Neural cell (in vitro differentiated cells): ENCODE data around the gene OR51V1. TPM values are rescaled to one million over a fixed set of nuclear protein-coding genes. Genes with fewer than 3 reads are reported as not detected.
"Not testable (repeated sequence)": the region's sequence is repeated elsewhere in the genome, so short reads cannot be mapped to it uniquely, and the experiment has no call there.

Experiments
- H2AFZ ChIP-seq: fragments of 200-600, 300-800 bp; sonication (generic), shearing (Covaris generic); 2 replicates; pipeline ENCODE4 v1.6.0; 2014; ENCODE audit warnings: low read depth, mild to moderate bottlenecking, antibody characterized with exemption, low read length, moderate library complexity
- H3F3A ChIP-seq: fragments of 200-600 bp; shearing (Covaris generic); 2 replicates; pipeline ENCODE4 v1.6.1; 2016; ENCODE audit warnings: mild to moderate bottlenecking, moderate library complexity, mixed read lengths, antibody characterized with exemption, low read length; ENCODE audit not compliant: insufficient read depth, poor library complexity, severe bottlenecking
- H3K27ac ChIP-seq: fragments of 200-600, 300-800 bp; sonication (generic), shearing (Covaris generic); 2 replicates; pipeline ENCODE4 v1.5.1; 2014; ENCODE audit warnings: mild to moderate bottlenecking, low read length, moderate library complexity
- H3K27me3 ChIP-seq: fragments of 300-800, 200-600 bp; sonication (generic), shearing (Covaris generic); 2 replicates; pipeline ENCODE4 v1.6.0; 2014; ENCODE audit warnings: mild to moderate bottlenecking, low read depth, low read length, moderate library complexity; ENCODE audit not compliant: insufficient read depth
- H3K36me3 ChIP-seq: fragments of 300-800, 200-600 bp; sonication (generic), shearing (Covaris generic); 2 replicates; pipeline ENCODE4 v1.5.1; 2014; ENCODE audit warnings: mild to moderate bottlenecking, antibody characterized with exemption, low read length, moderate library complexity; ENCODE audit not compliant: insufficient read depth
- H3K4me2 ChIP-seq: fragments of 300-800, 200-600 bp; sonication (generic), shearing (Covaris generic); 2 replicates; pipeline ENCODE4 v1.6.0; 2014; ENCODE audit warnings: mild to moderate bottlenecking, low read length
- H3K4me3 ChIP-seq: fragments of 300-800, 200-600 bp; sonication (generic), shearing (Covaris generic); 2 replicates; pipeline ENCODE4 v1.5.1; 2014; ENCODE audit warnings: mild to moderate bottlenecking, low read length, moderate library complexity
- H3K79me2 ChIP-seq: fragments of 200-600 bp; shearing (Covaris generic); replicated peaks from 2 replicates; pipeline ENCODE4 v1.6.0; 2014; ENCODE audit warnings: mild to moderate bottlenecking, low read length, moderate library complexity; ENCODE audit not compliant: insufficient read depth
- H3K9ac ChIP-seq: fragments of 300-800, 200-600 bp; sonication (generic), shearing (Covaris generic); 2 replicates; pipeline ENCODE4 v1.6.1; 2016; ENCODE audit warnings: mild to moderate bottlenecking, low read length, mixed read lengths
- H3K9me2 ChIP-seq: fragments of 200-600 bp; shearing (Covaris generic); 2 replicates; pipeline ENCODE4 v1.6.1; 2016; ENCODE audit warnings: mild to moderate bottlenecking, low read length, mixed read lengths; ENCODE audit not compliant: insufficient read depth
- H3K9me3 ChIP-seq: fragments of 200-600, 300-800 bp; sonication (generic), shearing (Covaris generic); 2 replicates; pipeline ENCODE4 v1.6.1; 2016; ENCODE audit warnings: mild to moderate bottlenecking, mixed run types, low read length, moderate library complexity, mixed read lengths
- H4K20me1 ChIP-seq: fragments of 200-600 bp; shearing (Covaris generic); 2 replicates; pipeline ENCODE4 v1.6.1; 2016; ENCODE audit warnings: mild to moderate bottlenecking, mixed run types; ENCODE audit not compliant: insufficient read depth
- CTCF ChIP-seq: fragments of 450-650 bp; IDR thresholded peaks from 2 replicates; pipeline ENCODE4 v1.5.1; 2014; ENCODE audit warnings: antibody characterized with exemption, mild to moderate bottlenecking, moderate library complexity; ENCODE audit not compliant: poor library complexity, severe bottlenecking
- EP300 ChIP-seq: fragments of 450-650 bp; conservative IDR thresholded peaks from 2 replicates; pipeline ENCODE4 v1.6.1; 2014; ENCODE audit warnings: antibody characterized with exemption, mild to moderate bottlenecking, moderate library complexity; ENCODE audit not compliant: poor library complexity, severe bottlenecking
- EZH2 ChIP-seq: fragments of 200-600, 300-800 bp; shearing (Covaris generic), sonication (generic); IDR thresholded peaks from 2 replicates; pipeline ENCODE4 v1.6.1; 2014; ENCODE audit warnings: antibody characterized with exemption, low read length, borderline replicate concordance, mild to moderate bottlenecking; ENCODE audit not compliant: insufficient read depth, poor library complexity, severe bottlenecking
- MXI1 ChIP-seq: fragments of 450-650 bp; conservative IDR thresholded peaks from 2 replicates; pipeline ENCODE4 v1.6.1; 2014; ENCODE audit warnings: antibody characterized with exemption, mild to moderate bottlenecking; ENCODE audit not compliant: poor library complexity, severe bottlenecking
- POLR2AphosphoS5 ChIP-seq: IDR thresholded peaks from 2 replicates; pipeline ENCODE4 v1.6.1; 2012
- RAD21 ChIP-seq: fragments of 450-650 bp; conservative IDR thresholded peaks from 2 replicates; pipeline ENCODE4 v1.6.1; 2014; ENCODE audit warnings: antibody characterized with exemption, mild to moderate bottlenecking, moderate library complexity
- REST ChIP-seq: IDR thresholded peaks from 2 replicates; pipeline ENCODE4 v1.6.1; 2012; ENCODE audit warnings: borderline replicate concordance
- SMC3 ChIP-seq: fragments of 450-650 bp; conservative IDR thresholded peaks from 2 replicates; pipeline ENCODE4 v1.6.1; 2014; ENCODE audit warnings: antibody characterized with exemption, mild to moderate bottlenecking, moderate library complexity; ENCODE audit not compliant: poor library complexity
- TAF1 ChIP-seq: IDR thresholded peaks from 2 replicates; pipeline ENCODE4 v1.6.1; 2012; ENCODE audit warnings: low read depth
- polyA plus RNA-seq: library from polyadenylated mRNA; depleted of rRNA; stranded (reverse); fragments of >200 nt; gene quantifications from 2 replicates; pipeline ENCODE4 v1.2.3, GENCODE V29; 2014

The OR51V1 gene
- polyA plus RNA-seq, 1 donor from 2014 or later = not detected

DNA sequence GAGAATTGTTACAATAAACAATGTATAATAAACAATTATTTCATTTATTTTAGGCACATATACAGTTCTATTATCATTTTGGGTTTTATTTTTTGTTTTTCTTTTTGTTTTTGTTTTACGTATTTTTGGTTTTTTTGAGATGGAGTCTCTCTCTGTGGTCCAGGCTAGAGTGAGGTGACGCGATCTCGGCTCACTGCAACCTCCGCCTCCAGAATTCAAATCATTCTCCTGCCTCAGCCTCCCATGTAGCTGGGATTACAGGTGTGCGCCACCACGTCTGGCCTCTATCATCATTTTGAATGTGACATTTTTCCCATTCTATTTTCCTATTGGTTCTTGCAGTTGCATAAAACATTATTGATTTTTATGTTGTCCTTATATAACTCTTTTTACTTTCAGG is 25.5 kb downstream of the OR51V1 start:
- Histone ChIP-seq H3F3A (no peaks in the 10 kb centered on the region), H3K27ac (no peak overlapping the region), H3K9ac (no peak overlapping the region), H3K27me3 (no peaks in the 10 kb centered on the region), H2AFZ (no peak overlapping the region), H3K4me2 (no peak overlapping the region), H3K9me3 (no peaks in the 10 kb centered on the region), H3K9me2 (no peaks in the 10 kb centered on the region), H3K79me2 (no peaks in the 10 kb centered on the region), H3K4me3 (no peak overlapping the region), H4K20me1 (no peaks in the 10 kb centered on the region), H3K36me3 (no peaks in the 10 kb centered on the region)
- TF ChIP-seq EZH2 (no peak), RAD21 (no peak), CTCF (no peak), EP300 (no peak), SMC3 (no peak), TAF1 (no peak), POLR2AphosphoS5 (no peak), MXI1 (no peak), REST (no peak)

- no peaks in the 10 kb centered on the region for H3K36me3 ChIP-seq
- TF ChIP-seq MXI1 (no peak), EZH2 (no peak), RAD21 (no peak), SMC3 (no peak), POLR2AphosphoS5 (no peak), EP300 (no peak), CTCF (no peak)
- no peaks in the 10 kb centered on the region for H3K27me3 ChIP-seq
- no peak overlapping the region for H3K9ac ChIP-seq
- H3K9me3 ChIP-seq = no peaks in the 10 kb centered on the region
- no peaks in the 10 kb centered on the region for H4K20me1 ChIP-seq
- H3K4me2 ChIP-seq = no peak overlapping the region
- H2AFZ ChIP-seq = no peak overlapping the region
- H3F3A ChIP-seq = no peaks in the 10 kb centered on the region
- no peak overlapping the region for H3K4me3 ChIP-seq
- H3K79me2 ChIP-seq = no peaks in the 10 kb centered on the region
- H3K9me2 ChIP-seq = no peaks in the 10 kb centered on the region
- no peak overlapping the region for H3K27ac ChIP-seq
Measured at GRCh38 chr11:5171856-5172255, 28.6 kb downstream of the OR51V1 start.

DNA sequence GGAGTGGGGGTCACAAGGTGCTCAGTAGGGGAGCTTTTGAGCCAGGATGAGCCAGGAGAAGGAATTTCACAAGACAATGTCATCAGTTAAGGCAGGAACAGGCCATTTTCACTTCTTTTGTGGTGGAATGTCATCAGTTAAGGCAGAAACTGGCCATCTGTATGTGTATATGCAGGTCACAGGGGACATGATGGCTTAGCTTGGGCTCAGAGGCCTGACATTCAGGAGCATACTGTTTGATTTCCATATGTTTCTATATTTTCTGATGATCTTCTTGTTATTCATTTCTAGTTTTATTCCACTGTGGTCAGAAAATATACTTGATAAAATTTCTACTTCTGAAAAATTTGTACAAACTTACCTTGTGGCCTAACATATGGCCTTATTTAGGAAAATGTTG is 34.6 kb downstream of the OR51V1 start:
- H3K9me3 ChIP-seq, H3K9me2 ChIP-seq, H3K36me3 ChIP-seq, H4K20me1 ChIP-seq, H3K4me3 ChIP-seq, H2AFZ ChIP-seq, H3K27ac ChIP-seq, H3K9ac ChIP-seq, H3K4me2 ChIP-seq, H3K79me2 ChIP-seq, H3K27me3 ChIP-seq, H3F3A ChIP-seq: not testable (repeated sequence)

DNA sequence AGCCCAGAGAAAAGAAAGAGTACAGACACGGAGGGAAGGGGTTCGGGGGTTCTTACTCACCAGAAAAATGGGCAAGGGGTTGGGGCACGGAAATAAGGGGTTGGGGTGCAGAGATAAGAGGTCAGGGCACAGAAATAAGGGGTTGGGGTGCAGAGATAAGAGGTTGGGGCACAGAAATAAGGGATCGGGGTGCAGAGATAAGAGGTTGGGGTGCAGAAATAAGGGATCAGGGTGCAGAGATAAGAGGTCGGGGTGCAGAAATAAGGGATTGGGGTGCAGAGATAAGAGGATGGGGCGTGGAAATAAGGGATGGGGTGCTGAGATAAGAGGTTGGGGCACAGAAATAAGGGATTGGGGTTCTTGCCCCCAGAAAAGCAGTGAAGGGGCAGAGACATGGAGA is 35.7 kb downstream of the OR51V1 start:
- H4K20me1 ChIP-seq, H3K27me3 ChIP-seq, H2AFZ ChIP-seq, H3K27ac ChIP-seq, H3K9ac ChIP-seq, H3K4me2 ChIP-seq, H3K4me3 ChIP-seq, H3F3A ChIP-seq, H3K9me2 ChIP-seq, H3K36me3 ChIP-seq, H3K9me3 ChIP-seq, H3K79me2 ChIP-seq: not testable (repeated sequence)
